Lung microvascular endothelial cell (primary cell): Measurements from ENCODE around the gene TBC1D12. TPM values are rescaled to one million over a fixed set of nuclear protein-coding genes. Genes with fewer than 3 reads are reported as not detected.
"Not testable (repeated sequence)": the region's sequence is repeated elsewhere in the genome, so short reads cannot be mapped to it uniquely, and the experiment has no call there.

Source experiments
- DNase-seq, 2 donors: peaks; one replicate each; pipeline versions ENCODE4 v3.0.0 to v3.0.0-alpha.2; 2010; ENCODE audit warnings: low read depth in 2 of 2
- total RNA-seq: library from RNA; depleted of rRNA; stranded (reverse); fragments of >200 nt; gene quantifications from 2 replicates; pipeline ENCODE4 v1.2.1, GENCODE V29; 2014

Gene TBC1D12
- 10.0 and 16.9 TPM in 2 replicates for total RNA-seq

DNA sequence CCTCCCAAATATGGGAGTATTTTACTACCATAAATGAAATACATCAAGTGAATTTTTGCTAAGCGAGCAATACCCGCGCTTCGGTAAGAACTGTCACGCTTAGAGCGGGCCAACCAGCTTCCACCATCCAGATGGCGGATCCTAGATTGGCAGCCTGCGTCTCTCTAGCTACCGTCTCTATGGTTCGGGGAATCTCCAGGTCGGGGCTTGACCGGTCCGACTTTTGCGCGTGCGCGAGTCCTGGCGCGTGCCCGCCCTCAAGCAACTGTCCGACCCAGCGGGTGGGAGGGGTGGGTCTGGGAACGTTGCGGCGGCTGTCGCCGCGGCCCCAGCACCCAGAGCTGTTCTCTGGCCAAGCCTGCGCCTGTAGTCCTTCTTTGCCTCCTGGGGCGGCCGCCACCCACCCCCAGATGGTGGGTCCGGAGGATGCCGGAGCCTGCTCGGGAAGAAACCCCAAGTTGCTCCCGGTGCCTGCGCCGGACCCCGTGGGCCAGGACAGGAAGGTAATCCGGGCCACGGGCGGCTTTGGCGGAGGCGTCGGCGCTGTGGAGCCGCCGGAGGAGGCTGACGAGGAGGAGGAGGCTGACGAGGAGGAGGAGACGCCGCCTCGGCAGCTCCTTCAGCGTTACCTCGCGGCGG, at the start of gene TBC1D12:
Gene TBC1D12 (plus strand): TSS at position 338 of the 639 bp plus-strand sequence. CDS start 73 bp downstream, at position 411.
- peak; percentile 97 to 98 for DNase-seq

DNA sequence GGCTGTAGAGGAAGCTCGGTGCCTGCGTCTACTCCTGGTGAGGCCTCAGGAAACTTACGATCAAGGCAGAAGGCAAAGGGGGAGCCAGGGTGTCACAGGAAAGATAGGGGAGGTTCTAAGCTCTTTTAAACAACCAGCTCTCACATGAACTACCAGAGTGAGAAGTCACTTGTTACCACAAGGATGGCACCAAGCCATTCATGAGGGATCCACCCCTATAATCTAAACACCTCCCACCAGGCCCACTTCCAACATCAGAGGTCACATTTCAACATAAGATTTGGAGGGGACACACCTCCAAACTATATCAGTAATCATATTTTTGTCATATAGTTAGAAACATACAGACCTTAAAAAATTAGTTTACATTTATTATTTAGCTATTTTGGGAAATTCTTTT, 49.0 kb upstream of the TBC1D12 start:
- DNase-seq = no peak

DNA sequence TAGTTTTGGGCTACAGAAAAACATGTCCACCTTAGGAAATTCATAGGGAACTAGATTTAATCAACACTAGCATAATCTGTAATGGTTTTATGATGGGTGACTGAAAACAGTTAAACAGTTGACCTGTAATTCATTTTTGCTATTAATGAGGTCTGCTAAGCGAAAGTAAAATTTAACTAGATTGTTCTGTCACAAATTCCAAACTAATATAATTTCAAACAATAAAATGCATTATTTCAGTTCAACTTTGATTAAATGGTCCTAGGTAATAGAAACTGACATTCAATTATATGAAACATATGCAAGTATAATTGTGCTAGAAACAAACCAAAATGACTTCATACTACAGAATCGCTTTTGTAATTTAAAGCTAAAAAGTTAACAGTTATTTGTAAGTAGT, 46.5 kb upstream of the TBC1D12 start:
- DNase-seq = no peak

DNA sequence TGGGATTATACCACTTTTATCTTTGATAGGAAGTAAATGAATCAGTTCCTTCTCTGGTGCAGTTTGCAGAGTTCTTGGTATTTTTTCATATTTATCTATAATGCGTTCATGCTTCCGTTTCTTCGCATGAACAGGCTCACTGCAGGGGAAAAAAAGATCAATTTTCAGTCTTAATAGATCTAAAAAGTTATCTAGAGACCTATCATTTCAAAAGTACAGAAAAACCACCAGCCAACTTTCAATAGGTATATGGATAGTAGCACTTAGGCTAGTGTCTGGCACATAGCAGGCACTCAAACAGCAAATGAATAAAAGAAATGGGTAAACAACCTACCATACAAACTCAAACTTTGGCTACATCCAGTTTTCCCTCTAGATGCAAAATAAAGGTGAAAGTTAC, 45.1 kb upstream of the TBC1D12 start:
- DNase-seq = no peak

DNA sequence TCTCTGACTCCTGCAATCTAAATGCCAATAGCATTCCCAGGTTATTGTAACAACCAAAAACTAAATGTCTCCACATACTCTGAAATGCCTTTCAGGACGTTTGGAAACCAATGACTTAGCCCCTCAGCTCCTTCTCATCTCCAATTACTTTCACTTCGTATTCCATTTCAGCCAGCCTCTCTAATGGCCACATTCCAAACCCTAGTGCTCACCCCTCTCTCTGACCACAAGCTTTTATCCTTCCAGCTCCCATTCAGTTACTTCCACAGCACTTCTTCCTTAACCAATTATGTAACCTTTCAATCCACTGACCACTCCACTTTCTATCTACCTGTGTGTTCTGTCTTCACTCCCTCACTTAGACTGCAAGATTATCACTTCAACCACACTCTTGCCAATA, 43.9 kb upstream of the TBC1D12 start:
- DNase-seq = peak in 1 of 2 donors; percentile 71

DNA sequence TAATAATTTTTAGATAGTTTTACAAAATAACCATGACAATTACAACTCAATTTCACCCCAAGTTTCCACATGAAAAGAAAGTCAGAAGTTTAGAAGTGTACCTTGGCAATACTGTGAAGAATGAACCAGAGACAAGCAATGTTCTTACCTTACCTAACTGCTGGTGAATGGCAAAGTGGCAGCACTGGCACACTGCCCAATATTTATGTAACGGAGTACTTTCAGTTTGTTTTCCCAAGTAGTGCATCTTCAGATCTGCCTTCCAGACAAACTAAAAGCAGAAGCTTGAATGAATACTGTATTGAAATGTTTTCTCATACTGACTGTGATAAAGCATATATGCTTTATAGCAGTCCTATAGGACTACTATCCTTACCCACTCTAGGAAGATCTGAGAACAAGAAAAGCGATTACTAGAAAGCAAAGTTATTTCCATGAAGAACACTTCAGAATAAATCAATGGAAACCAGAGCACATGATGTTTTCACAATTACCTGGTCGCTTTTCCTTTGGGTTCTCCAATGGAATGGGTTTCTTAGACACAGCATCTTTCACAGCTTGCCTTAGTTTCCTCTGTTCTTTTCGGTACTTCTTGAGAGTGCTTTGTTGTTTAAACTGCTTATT, 41.1 kb upstream of the TBC1D12 start:
- DNase-seq = peak; percentile 48 to 65

DNA sequence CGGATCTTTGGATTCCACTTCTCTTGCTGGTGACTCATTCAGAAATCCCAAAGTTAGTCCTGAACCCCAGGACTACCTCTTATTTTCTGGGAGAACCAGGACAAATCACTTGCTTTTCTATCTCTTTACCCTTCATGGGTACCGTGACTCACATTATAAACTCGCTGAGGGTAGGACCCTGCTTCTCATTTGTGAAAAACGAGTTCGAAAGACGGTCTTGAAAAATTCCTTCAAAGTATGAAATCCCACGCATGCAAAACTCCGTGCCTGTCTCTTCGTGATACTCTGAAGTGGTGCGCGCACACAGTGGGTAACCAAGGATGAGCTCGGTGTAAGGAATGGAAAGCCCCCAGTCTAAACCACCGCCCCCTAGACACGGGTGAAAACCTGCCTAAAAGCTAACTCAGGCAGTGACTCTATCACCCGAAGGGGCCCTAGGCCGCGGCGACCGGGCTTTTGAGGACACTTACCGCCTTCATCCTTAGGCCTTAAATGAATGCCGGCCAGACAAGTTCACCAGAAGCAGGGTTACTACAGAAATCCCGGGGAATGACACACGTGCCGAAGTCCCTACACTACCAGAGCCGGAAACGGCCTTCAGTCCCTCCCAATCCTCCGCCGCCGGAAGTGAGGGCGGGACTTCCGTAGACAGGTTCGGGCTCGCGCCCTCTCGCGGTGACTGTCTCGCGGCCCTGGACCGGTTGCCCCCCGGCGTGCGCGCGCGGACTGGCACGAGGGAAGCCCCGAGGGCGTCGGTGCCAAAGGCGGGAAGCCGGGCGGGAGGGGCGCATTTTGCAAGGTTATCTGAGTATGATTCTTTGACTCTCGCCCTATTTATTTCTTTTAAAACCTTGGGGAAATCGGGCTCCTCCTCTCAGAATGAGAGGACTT, 39.7 kb upstream of the TBC1D12 start, which contains the start of gene NOC3L:
Gene NOC3L (minus strand): TSS at position 580 of the 891 bp plus-strand sequence. CDS start 101 bp downstream, at position 479.
- peak; percentile 96 for DNase-seq

DNA sequence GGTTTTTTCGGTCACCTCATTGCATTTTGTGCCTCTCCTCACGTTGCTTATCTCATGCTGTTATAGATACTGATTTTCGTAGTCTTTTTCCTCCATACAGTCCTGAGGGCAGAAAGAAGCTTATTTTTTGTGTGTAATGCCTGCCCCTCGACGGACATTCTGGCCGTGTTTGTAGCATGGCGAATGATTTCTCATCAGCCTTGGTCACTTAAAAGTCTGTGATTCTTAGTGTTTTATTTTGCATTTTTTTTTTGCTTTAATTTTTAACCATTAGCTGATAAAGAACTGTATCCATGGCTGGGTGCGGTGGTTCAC, 39.1 kb upstream of the TBC1D12 start:
- no peak for DNase-seq

DNA sequence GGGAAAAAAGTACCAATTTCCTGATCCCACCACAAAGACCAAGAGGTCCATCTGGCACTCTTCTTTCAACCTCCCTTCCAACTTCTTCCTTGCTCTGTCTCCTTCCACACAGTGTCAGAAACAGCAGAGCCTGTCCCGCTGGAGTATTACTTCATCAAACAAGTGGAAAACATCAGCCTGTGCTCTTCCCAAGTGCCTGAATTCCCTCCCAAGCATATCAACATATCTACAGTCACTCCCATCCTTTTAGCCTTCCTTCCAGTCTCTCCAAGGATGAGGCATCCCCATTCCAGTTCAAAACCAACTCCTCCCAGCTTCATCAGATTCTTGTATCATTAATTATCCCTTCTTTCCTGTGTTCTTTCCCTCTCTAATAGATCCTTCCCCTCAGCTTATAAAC, 37.9 kb upstream of the TBC1D12 start:
- DNase-seq = no peak

DNA sequence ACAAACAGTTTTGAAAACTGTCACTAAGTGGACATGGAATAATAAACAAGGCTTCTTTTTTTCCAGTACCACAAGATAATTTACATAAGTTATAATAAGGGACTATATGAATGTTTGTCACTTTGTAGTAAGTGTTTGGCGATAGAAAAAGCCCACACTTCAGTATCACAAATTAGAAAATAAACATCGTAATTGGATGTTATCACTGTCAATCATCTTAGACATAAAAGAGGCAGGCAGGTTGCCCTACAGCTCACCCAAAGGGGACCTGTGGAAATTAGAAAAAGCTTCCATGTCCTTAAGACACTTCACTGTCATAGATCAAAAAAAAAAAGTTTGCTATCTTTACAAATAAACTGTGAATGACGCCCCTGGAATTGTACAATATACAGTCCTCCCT, 36.0 kb upstream of the TBC1D12 start:
- DNase-seq = no peak

DNA sequence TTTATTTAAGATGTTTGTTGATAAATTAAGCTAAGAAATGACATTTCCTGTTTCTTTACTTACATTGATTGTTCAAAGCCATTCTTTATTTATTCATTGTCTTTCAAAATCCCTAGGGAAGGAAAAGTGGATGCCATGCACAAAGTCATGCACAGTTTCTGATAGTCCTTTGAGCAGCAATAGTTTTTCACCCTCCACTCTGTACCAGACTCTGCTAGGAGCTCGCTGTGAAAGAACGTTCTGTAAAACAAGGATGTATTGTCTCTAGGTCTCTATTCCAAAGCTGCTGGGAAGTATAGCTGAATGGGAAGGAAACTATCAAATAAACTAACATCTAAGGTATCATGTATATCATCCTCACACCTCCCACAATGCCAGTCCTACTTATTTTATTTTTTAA, 31.8 kb upstream of the TBC1D12 start:
- DNase-seq = no peak

DNA sequence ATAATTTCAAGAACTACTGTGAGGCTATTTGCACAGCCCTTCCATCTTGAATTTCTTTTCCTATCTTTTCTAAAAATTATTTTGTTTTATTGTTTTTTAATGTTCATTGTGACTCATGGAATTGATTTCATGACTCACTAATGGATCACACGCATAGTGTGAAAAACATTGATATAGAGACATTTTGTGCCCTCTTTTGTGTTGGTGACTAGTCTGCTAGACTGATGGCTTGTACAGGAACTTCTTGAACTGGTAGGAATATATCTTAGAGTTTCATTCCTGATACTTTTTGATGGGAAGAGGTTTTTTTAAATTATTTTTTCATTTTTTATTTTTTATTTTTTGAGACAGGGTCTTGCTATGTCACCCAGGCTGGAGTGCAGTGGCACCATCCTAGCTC, 27.0 kb upstream of the TBC1D12 start:
- DNase-seq = no peak

DNA sequence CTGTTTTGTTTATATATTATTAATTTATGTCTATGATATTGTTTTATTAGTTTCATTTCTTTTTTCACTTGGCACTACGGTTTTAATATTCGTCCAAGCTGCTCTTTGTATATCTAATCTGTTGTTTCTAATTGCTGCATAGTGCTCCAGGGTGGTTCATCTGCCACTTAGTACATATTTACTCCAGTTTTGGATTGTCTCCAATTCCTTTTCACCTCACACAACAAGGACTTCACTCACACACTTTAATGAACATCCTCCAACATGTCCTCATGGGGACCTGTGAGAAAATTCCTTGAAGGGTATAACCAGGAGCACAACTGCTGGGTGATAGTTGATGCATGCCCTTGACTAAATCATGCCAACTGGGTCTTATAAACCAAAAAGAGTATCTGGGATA, 25.5 kb upstream of the TBC1D12 start:
- DNase-seq = no peak

DNA sequence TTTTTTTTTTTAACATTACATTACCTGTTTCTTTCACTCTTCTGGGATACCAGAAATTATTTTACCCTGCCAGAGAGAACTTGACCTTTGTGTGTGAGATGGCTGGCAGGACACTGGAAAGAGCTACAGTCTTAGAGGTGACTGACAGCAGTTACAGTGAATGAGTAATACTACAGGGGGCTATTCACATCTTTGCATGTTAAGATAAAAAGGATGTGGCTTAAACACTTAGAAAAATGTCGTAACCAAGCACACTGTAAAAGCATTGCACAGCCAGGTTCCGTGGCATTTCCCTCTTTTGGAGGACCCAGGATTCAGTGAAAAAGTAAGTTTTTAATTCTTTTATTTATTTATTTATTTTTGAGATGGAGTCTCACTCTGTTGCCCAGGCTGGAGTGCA, 18.8 kb upstream of the TBC1D12 start:
- no peak for DNase-seq

DNA sequence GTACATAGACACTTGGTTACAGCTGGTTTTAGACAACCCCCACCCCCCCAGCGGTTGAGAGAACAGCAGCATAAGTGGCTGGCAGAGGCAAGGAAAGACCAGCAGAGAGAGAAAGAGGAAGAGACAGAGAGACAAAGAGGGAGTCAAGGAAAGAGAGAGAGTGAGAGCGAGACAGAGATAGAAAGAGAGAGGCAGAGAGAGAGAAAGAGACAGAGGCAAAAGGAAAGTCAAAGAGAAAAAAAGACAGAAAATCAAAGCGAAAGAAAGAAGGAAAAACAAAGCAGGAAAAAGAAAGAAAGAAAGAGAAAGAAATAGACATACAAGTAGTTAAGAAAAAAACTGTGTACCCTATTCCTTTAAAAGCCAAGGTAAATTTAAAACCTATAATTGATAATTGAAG, 16.6 kb upstream of the TBC1D12 start:
- not testable (repeated sequence) for DNase-seq

DNA sequence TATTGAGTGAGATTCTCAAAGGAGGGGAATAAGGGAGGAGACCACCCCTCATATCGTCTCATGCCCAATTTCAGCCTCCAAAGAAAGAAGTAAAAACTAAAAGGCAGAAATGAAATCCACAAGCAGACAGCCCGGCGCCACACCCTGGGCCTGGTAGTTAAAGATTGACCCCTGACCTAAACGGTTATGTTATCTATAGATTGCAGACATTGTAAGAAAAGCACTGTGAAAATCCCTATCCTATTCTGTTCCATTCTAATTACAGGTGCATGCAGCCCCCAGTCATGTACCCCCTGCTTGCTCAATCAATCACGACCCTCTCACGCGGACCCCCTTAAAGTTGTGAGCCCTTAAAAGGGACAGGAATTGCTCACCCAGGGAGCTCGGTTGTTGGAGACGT, 10.2 kb upstream of the TBC1D12 start:
- not testable (repeated sequence) for DNase-seq

DNA sequence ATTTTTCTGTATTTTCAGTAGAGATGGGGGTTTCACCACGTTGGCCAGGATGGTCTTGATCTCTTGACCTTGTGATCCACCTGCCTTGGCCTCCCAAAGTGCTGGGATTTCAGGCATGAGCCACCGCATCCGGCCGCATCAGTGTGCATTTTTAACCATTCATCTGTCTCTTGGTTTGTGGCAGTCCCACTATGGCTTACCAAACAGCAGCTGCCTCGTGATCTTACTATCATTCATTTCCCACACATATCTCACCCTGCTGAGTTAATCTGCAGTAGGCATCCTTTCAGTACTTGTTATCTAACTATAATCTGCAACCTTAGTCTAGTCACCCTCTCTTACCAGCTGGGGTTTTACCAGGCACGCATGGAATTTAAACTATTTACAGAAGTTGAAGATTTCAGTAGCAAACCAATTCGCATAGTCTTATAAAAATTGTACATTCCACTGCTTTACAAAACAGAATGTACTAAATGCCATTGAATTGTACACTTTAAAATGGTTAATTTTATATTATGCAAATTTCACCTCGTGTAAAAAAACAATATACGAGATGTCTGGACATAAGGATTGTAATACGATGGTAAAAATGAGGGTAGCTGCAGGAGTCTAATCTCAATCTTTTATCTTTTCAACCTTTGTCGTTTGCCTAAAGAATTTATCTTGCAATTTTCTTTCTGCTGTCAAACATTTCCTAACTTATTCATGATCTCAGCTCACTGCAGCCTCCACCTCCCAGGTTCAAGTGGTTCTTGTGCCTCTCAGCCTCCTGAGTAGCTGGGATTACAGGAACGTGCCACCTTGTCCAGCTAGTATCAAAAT, 4.6 kb upstream of the TBC1D12 start:
- DNase-seq = no peak

DNA sequence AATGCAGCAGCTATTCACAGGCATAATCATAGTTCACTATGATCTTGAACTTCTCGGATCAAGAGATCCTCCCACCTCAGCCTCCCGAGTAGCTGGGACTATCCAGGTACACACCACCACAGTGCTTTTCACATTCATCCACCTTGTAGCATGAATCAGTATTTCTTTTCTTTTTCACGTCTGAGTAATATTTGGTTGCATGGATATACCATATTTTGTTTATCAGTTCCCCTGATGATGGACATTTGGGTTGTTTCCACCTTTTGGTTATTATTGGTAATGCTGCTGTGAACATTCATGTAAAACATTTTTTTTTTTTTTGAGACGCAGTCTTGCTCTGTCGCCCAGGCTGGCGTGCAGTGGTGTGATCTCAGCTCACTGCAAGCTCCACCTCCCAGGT, 3.6 kb upstream of the TBC1D12 start:
- no peak for DNase-seq

DNA sequence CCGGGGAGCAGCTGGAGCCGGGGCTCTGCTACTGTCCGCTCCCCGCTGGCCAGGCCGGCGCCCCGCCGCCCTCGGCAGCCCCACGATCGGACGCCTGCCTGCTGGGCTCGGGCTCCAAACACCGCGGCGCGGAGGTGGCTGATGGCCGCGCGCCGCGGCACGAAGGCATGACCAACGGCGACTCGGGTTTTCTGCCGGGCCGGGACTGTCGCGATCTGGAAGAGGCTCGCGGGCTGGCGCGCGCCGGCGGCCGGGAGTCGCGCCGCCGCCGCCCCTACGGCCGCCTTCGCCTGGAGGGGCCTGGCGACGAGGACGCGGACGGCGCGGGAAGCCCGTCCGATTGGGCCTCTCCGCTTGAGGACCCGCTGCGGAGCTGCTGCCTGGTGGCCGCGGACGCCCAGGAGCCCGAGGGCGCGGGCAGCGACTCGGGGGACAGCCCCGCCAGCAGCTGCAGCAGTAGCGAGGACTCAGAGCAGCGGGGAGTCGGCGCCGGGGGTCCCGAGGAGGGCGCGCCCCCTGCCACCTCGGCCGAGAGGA, 570 bp downstream of the TBC1D12 start:
- peak; percentile 52 to 58 for DNase-seq

DNA sequence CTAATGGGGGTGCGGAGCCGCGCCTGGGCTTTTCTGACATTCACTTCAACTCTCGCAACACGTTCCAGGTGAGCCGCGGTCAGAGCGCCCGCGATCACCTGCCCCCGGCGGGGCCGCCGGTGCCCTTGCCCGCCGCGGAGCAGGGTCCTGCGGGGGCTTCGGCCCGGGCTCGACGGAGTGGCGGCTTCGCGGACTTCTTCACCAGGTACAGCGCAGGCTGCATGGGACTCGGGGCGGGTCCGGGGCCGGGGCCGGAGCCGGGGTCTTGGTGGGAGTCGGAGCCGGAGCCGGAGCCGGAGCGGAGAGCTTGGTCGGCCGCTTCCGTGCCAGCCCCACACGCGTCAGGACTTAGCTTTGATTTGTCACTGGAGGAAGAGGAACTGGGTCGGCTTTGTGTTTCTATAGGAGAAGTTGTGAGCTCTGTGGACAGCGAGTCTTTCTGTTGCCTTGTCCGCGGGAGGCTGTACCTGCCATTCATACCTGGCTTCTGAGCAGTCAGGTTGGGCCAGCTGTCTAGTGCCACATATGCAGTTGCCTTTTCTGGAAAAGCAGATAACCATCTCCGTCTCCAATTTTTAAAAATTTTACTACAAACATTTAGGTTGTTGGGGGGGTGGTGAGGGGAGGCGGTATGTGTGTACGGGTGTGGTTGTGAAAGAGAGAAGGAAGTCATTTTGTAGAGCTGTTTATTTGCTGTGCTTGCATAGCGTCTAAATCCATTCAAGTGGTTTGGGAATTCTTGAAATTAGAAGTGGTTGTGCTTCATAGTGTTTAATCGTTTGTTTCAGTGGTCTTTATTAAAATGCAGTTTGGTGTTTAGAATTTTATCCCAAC, 1.3 kb downstream of the TBC1D12 start:
- DNase-seq = peak; percentile 87
